ENCODE measurements around the gene MRPL24. TPM values are rescaled to one million over a fixed set of nuclear protein-coding genes. Genes with fewer than 3 reads are reported as not detected.

Gene MRPL24
- total and polyA plus RNA-seq, 12 donors, result 70.3 to 250 (median 88.1) TPM

DNA sequence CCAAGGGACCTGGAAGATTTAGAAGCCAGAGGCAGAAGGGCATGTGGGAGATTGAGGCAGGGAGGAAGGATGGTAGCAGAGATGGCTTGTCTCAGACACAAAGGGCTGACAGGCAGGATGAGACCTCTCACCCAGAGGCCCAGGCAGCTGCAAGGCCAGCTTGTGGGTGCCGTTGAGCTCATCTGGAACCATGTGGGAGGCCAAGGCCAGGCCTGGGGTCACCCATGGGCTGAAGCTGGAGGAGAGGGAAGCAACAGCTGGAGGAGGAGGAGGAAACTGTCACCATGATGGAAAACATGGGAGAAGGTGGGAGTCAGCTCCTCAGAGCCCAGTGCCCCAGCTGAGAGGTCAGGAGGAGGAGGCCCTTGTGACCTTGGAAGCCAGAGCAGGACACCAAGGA, 41.9 kb downstream of the MRPL24 start:
- Histone ChIP-seq H3K27me3 (peaks cover 5 to 52% (median 41%) of the 10 kb centered on the region in 7 donors), H3K4me1 (peaks cover 0 to under 1% (median 0%) of the 10 kb centered on the region in 9 donors), H3K9me3 (no peaks in the 10 kb centered on the region), H3K27ac (no peak overlapping the region), H3K4me3 (no peak overlapping the region), H3K36me3 (peaks cover 0 to 3% (median 0%) of the 10 kb centered on the region in 9 donors)
- TF ChIP-seq, protein P1, sequence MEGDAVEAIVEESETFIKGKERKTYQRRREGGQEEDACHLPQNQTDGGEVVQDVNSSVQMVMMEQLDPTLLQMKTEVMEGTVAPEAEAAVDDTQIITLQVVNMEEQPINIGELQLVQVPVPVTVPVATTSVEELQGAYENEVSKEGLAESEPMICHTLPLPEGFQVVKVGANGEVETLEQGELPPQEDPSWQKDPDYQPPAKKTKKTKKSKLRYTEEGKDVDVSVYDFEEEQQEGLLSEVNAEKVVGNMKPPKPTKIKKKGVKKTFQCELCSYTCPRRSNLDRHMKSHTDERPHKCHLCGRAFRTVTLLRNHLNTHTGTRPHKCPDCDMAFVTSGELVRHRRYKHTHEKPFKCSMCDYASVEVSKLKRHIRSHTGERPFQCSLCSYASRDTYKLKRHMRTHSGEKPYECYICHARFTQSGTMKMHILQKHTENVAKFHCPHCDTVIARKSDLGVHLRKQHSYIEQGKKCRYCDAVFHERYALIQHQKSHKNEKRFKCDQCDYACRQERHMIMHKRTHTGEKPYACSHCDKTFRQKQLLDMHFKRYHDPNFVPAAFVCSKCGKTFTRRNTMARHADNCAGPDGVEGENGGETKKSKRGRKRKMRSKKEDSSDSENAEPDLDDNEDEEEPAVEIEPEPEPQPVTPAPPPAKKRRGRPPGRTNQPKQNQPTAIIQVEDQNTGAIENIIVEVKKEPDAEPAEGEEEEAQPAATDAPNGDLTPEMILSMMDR (IDR thresholded peaks at IDR 0.05), result no peak
- ATAC-seq (no peak), DNase-seq (no peak)
- 65 to 67% methylated on average over 1 of the region's 1 CpG for WGBS, 2 donors
- intact Hi-C loops (cut with DNase I), result loop anchor here in 8 of 10 donors (10.0 kb wide), 5 partner anchors 64 to 226 kb away; partner anchors contain the start of genes NTRK1 (in 3 of the 8), INSRR (in 1 of the 8) and LRRC71 (in 1 of the 8)

DNA sequence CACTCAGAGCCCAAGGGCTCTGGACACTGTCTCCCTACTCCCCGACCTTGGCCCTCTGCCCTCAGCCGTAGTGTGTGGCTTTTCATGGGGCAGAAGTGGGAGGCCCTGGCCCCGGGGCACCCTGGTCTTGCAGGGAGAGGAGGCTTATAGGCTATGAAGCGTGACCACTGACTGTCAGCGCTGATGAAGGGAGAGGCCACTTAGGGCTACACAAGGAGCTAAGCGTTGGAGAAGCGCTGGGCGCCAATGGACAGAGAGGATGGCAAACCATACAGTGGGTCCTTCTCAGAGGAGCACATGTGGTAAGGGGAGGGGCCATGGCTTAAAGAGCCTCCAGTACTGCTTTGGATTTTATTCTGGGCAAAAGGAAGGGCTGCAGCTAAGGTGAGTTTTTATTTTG, 43.4 kb downstream of the MRPL24 start:
- no peak overlapping the region for H3K4me3 ChIP-seq
- H3K27me3 ChIP-seq, result peaks cover 0 to 51% (median 40%) of the 10 kb centered on the region in 7 donors
- intact Hi-C loops (cut with DNase I), result loop anchor here in 8 of 10 donors (10.0 kb wide), 5 partner anchors 63 to 227 kb away; partner anchors contain the start of genes NTRK1 (in 3 of the 8), INSRR (in 1 of the 8) and LRRC71 (in 1 of the 8)
- H3K4me1 ChIP-seq, result peaks cover 0 to 8% (median 3%) of the 10 kb centered on the region in 9 donors
- DNase-seq (no peak), ATAC-seq (no peak)
- no peaks in the 10 kb centered on the region for H3K9me3 ChIP-seq
- WGBS, 2 donors, result 83 to 86% methylated on average over 8 of the region's 8 CpGs
- H3K27ac ChIP-seq, result no peak overlapping the region
- H3K36me3 ChIP-seq, result peaks cover 0 to 3% (median 0%) of the 10 kb centered on the region in 9 donors
- TF ChIP-seq, protein P1 (IDR thresholded peaks at IDR 0.05), result no peak

DNA sequence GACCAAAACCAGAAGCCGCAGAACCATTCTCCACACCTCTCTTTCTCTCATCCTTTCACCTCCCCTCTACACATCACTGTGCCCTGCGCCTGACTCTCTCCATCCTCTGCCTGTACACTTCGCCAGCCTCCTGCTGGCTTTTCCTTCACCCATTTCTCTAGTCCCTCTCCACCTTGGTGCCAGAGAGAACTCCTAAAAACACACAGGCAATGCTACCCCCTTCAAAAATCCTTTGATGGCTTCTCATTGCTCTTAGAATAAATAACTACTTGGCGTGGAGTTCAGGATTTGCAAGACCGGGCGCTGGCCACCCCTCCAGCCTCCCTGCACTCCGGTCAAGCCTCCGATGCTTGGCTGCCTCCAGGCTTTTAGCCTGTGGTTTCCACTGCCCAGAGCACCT, 44.1 kb downstream of the MRPL24 start:
- no peak overlapping the region for H3K27ac ChIP-seq
- ATAC-seq (no peak), DNase-seq (no peak)
- peaks cover 0 to 14% (median 6%) of the 10 kb centered on the region in 9 donors for H3K4me1 ChIP-seq
- 91 to 98% methylated on average over 8 of the region's 8 CpGs for WGBS, 2 donors
- H3K9me3 ChIP-seq, result no peaks in the 10 kb centered on the region
- H3K4me3 ChIP-seq, result no peak overlapping the region
- intact Hi-C loops (cut with DNase I), result loop anchor here in 8 of 10 donors (10.0 kb wide), 5 partner anchors 62 to 228 kb away; partner anchors contain the start of genes NTRK1 (in 3 of the 8), INSRR (in 1 of the 8) and LRRC71 (in 1 of the 8)
- peaks cover 0 to 52% (median 38%) of the 10 kb centered on the region in 7 donors for H3K27me3 ChIP-seq
- TF ChIP-seq, protein P1 (IDR thresholded peaks at IDR 0.05), result no peak
- peaks cover 0 to 3% (median 0%) of the 10 kb centered on the region in 9 donors for H3K36me3 ChIP-seq

DNA sequence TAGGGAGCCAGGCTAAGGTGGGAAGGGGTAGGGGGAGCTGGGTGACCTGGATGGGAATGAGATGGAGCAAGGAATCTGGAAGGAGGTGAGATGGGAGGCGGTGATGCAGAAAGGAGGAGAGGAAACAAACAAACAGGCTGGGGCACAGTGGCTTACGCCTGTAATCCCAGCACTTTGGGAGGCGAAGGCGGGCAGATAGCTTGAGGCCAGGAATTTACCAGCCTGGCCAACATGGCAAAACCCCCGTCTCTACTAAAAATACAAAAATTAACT, 46.3 kb downstream of the MRPL24 start:
- Histone ChIP-seq H3K4me1 (peaks cover 0 to 20% (median 11%) of the 10 kb centered on the region in 9 donors), H3K36me3 (no peaks in the 10 kb centered on the region), H3K27ac (no peak overlapping the region), H3K4me3 (no peak overlapping the region), H3K9me3 (no peaks in the 10 kb centered on the region), H3K27me3 (peaks cover 0 to 52% (median 39%) of the 10 kb centered on the region in 7 donors)
- TF ChIP-seq, protein P1 (IDR thresholded peaks at IDR 0.05), result no peak
- DNase-seq (no peak), ATAC-seq (no peak)
- 94 to 98% methylated on average over 5 of the region's 5 CpGs for WGBS, 2 donors
- intact Hi-C loops (cut with DNase I), result loop anchor here in 8 of 10 donors (10.0 kb wide), 5 partner anchors 60 to 230 kb away; partner anchors contain the start of genes NTRK1 (in 3 of the 8), INSRR (in 1 of the 8) and LRRC71 (in 1 of the 8)

Measured in heart right ventricle (tissue), 16 donors.